ENCODE measurements around the gene TAF11L11.
"Not testable (repeated sequence)": the region's sequence is repeated elsewhere in the genome, so short reads cannot be mapped to it uniquely, and the experiment has no call there.

Gene TAF11L11

DNA sequence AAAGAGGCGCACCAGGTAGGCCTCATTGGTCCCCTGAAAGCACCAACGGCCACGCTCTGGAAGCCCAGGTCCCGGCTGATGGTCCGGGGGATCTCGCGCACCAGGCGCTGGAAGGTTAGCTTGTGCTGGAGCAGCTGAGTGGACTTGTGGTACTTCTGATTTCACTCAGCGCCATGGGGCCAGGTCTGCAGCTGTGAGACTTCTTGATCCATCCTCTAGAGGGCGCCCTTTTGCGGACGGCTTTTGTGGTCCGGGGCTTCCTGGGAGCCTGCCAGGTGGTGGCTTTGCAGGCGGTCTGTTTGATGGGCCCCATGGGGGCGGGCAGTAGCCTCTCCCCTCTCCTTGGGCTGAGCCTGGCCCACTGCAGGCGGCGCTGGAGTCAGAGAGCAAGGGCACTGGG lies 16.6 kb downstream of the TAF11L11 start:
- no peak overlapping the region for H3K4me3 ChIP-seq (ENCODE audit: low read depth, low read length)
- peak; percentile 13 for DNase-seq (ENCODE audit: low read depth)
- TF ChIP-seq, protein P1, sequence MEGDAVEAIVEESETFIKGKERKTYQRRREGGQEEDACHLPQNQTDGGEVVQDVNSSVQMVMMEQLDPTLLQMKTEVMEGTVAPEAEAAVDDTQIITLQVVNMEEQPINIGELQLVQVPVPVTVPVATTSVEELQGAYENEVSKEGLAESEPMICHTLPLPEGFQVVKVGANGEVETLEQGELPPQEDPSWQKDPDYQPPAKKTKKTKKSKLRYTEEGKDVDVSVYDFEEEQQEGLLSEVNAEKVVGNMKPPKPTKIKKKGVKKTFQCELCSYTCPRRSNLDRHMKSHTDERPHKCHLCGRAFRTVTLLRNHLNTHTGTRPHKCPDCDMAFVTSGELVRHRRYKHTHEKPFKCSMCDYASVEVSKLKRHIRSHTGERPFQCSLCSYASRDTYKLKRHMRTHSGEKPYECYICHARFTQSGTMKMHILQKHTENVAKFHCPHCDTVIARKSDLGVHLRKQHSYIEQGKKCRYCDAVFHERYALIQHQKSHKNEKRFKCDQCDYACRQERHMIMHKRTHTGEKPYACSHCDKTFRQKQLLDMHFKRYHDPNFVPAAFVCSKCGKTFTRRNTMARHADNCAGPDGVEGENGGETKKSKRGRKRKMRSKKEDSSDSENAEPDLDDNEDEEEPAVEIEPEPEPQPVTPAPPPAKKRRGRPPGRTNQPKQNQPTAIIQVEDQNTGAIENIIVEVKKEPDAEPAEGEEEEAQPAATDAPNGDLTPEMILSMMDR (IDR thresholded peaks at IDR 0.05; ENCODE audit: low read depth, low read length), result peak; percentile 41
- TF ChIP-seq MYC (IDR thresholded peaks at IDR 0.05; ENCODE audit: low read depth, low read length), result no peak

- TF ChIP-seq MYC (IDR thresholded peaks at IDR 0.05; ENCODE audit: low read depth, low read length) (no peak), POLR2A (IDR thresholded peaks at IDR 0.05; ENCODE audit: extremely low read depth, insufficient read length) (no peak)
- TF ChIP-seq, protein P2, sequence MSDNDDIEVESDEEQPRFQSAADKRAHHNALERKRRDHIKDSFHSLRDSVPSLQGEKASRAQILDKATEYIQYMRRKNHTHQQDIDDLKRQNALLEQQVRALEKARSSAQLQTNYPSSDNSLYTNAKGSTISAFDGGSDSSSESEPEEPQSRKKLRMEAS (IDR thresholded peaks at IDR 0.05; ENCODE audit: low read depth, low read length), result no peak
- TF ChIP-seq, protein P1 (IDR thresholded peaks at IDR 0.05; ENCODE audit: low read depth, low read length), result no peak
- no peak for DNase-seq (ENCODE audit: low read depth)
- H3K4me3 ChIP-seq (ENCODE audit: low read depth, low read length), result no peak overlapping the region
These were observed 21.7 kb downstream of the TAF11L11 start for GRCh38 chr5:17625686-17626085.

DNA sequence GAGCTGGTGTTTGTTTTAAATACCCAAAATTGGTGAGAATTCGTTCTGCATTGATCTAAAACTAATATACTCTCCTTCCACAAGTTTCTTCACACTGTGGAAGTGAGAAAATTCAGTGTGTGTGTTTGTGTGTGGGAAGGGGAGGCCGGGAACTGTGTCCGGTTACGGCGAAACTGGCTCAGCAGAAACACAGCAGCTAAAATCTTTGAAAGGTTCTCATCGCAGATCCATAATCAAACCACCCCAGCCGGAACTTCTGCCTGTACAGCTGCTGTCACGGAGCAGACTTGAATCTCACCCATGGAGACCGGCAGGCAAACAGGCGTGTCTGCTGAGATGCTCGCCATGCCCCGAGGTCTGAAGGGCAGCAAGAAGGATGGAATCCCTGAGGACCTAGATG lies 27.8 kb downstream of the TAF11L11 start, which contains the start of gene TAF11L13:
Gene TAF11L13, plus strand, starts transcription at position 301 of the 400 bp plus-strand sequence.
- not testable (repeated sequence) for H3K4me3 ChIP-seq (ENCODE audit: low read depth, low read length); DNase-seq (ENCODE audit: low read depth)

- DNase-seq (ENCODE audit: low read depth), result no peak
- TF ChIP-seq POLR2A (IDR thresholded peaks at IDR 0.05; ENCODE audit: extremely low read depth, insufficient read length) (no peak), MYC (IDR thresholded peaks at IDR 0.05; ENCODE audit: low read depth, low read length) (no peak)
- TF ChIP-seq, protein P2 (IDR thresholded peaks at IDR 0.05; ENCODE audit: low read depth, low read length), result no peak
- TF ChIP-seq, protein P1 (IDR thresholded peaks at IDR 0.05; ENCODE audit: low read depth, low read length), result no peak
- no peak within 1 kb of the TSS for H3K4me3 ChIP-seq (ENCODE audit: low read depth, low read length)
These were observed 30.2 kb downstream of the TAF11L11 start, which contains the start of gene TAF11L14 for GRCh38 chr5:17634160-17634559. Gene TAF11L14, plus strand, starts transcription at chr5:17634460.

GRCh38 chr5:17649232-17649631 lies 45.2 kb downstream of the TAF11L11 start:
- not testable (repeated sequence) for H3K4me3 ChIP-seq (ENCODE audit: low read depth, low read length); DNase-seq (ENCODE audit: low read depth)

- DNase-seq (ENCODE audit: low read depth); H3K4me3 ChIP-seq (ENCODE audit: low read depth, low read length): not testable (repeated sequence)
These were observed 51.3 kb downstream of the TAF11L11 start for GRCh38 chr5:17655201-17655759.

Measured in NB4 (cell line).